SH-SY5Y (cell line): ENCODE data around the gene GRB7.

Source experiments
- GATA2 ChIP-seq: IDR thresholded peaks from 2 replicates; pipeline ENCODE4 v1.6.1; 2011; ENCODE audit warnings: mild to moderate bottlenecking, low read depth, low read length
- GATA3 ChIP-seq: IDR thresholded peaks from 2 replicates; pipeline ENCODE4 v1.6.1; 2011; ENCODE audit warnings: low read depth, mild to moderate bottlenecking, low read length, moderate library complexity

GRB7 gene

DNA sequence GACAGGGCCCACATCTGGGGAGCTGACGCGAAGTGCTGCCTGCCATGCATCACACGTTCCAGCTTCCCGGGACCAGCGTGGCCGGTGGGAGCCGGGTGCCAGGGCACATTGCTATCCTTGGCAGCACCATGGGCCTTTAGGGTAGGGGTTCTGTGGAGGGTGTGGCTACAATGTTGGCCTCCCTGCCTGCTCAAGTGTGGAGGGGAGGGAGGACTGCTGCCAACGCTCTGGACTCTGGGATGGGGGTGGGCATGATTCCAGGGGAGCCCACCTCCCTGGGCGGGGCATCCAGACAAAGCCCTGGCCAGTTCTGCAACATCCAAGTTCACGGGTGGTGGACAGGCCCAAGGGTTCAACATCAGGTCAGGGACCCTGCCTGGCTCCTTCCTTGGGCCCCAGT lies 13.9 kb downstream of the GRB7 start:
- no peak for TF ChIP-seq GATA3
- TF ChIP-seq GATA2 = no peak

DNA sequence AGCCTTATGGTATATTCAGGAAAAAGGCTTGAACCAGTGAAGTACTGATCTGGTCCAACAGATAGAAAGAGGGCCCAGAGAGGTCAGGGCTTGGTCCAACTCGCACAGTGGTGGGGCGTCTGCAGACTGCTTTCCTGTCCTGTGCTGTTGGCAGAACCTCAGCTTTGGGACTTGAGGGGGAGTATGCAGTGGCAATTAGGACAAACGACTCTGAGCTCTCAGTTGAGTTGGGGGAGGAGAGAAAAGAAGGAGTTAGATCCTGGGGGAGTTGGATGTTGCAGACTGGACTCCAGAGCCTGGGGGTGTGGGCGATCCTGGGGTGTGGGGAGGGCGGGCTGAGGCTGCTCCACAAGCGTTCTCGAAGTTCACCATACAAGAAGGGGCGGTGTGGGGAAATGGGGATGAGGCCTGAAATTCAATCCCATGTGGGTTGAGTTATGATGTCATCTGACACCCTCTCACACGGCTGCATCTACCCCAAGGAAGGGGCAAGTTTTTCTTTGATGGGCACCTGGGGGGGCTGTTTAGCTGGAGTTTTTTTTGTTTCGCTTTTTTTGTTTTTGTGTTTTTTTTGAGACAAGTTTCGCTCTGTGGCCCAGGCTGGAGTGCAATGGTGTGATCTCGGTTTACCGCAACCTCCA lies 14.6 kb downstream of the GRB7 start:
- no peak for TF ChIP-seq GATA2
- TF ChIP-seq GATA3 = no peak

- no peak for TF ChIP-seq GATA3
- no peak for TF ChIP-seq GATA2
Measured at GRCh38 chr17:39753514-39754160, 15.9 kb downstream of the GRB7 start.

- TF ChIP-seq GATA2 (no peak), GATA3 (no peak)
Measured at GRCh38 chr17:39754161-39754957, 16.6 kb downstream of the GRB7 start.

GRCh38 chr17:39754958-39755553 lies 17.3 kb downstream of the GRB7 start:
- TF ChIP-seq GATA3 = no peak
- TF ChIP-seq GATA2 = no peak

- no peak for TF ChIP-seq GATA3
- no peak for TF ChIP-seq GATA2
Measured at GRCh38 chr17:39755554-39756379, 18.0 kb downstream of the GRB7 start.

- TF ChIP-seq GATA3 = no peak
- no peak for TF ChIP-seq GATA2
Measured at GRCh38 chr17:39756380-39757079, 18.8 kb downstream of the GRB7 start.

DNA sequence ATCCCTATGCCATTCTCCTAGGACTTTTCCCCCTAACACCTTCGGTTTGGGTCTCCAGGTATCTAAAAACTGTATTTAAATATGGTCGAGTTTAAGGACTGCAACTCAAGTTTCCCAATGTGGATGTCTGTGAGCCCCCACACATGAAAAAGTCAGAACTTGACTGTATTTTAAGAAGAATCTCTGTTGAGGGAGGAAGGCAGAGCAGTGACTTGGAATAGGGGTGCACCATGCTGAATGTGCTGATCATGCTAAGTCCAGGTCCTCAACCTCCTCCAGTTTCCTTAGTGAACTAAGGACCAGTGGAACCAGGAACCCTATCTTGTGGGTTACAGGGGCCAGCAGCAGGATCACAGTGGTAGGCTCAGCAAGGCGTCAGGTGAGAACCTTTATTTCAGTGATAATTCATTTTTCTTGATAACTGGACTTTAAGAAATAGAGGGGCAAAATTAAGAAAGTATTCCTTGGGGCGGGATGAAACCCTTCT lies 19.5 kb downstream of the GRB7 start:
- no peak for TF ChIP-seq GATA2
- no peak for TF ChIP-seq GATA3

GRCh38 chr17:39757931-39758873 lies 20.5 kb downstream of the GRB7 start:
- no peak for TF ChIP-seq GATA3
- no peak for TF ChIP-seq GATA2

- TF ChIP-seq GATA2 = no peak
- no peak for TF ChIP-seq GATA3
Measured at GRCh38 chr17:39759204-39759603, 21.5 kb downstream of the GRB7 start.

DNA sequence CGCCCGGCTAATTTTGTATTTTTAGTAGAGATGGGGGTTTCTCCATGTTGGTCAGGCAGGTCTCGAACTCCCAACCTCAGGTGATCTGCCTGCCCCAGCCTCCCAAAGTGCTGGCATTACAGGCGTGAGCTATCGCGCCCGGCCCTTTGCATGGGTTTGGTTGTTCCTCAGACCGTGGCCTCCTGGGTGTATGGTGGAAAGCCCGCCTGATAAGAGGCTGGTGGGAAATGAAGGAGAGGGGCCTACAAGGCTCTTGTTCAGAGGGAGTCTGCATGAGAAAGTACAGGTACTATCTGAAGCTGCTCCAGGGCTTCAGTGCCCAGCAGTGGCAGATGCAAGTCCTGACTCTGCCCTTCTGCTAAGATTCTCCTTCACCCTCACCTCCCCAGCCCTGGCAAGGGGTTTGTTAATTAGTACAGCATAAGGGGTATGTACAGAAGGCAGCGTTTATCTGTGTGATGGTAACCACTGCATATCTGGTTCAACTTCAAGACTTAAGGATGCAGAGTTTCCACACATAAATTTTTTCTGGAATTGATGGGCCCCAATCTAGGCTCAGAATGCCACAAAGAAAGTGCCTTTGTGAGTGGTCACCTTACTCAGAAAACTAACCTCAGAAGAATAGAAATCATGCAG lies 24.2 kb downstream of the GRB7 start:
- TF ChIP-seq GATA3 = no peak
- TF ChIP-seq GATA2 = no peak
